GM12878 (cell line): ENCODE data around the gene DNAJC18. TPM values are rescaled to one million over a fixed set of nuclear protein-coding genes. Genes with fewer than 3 reads are reported as not detected.

ENCODE experiments used
- ATAC-seq: fragments of 200-7000 bp; cut with Tn5 transposase; 3 replicates; pipeline ENCODE4 v1.9.1; 2020; ENCODE audit warnings: mild to moderate bottlenecking, moderate library complexity
- BruUV-seq: library from RNA; stranded (reverse); fragments of 400-500 nt; replicated peaks from 2 replicates; lab custom pipeline; 2021; lab: Mats Ljungman, UMichigan
- CTCF ChIA-PET: fragments of 300-600 bp; sonication (Branson Sonifier 250); formaldehyde crosslinking; extraction: SDS; loops from one replicate; lab custom pipeline; 2021; ENCODE audit warnings: inconsistent platforms; lab: Yijun Ruan, JAX
- POLR2A ChIA-PET: fragments of 350-600 bp; formaldehyde crosslinking; extraction: SDS; loops from one replicate; lab custom pipeline; 2021; ENCODE audit warnings: inconsistent platforms; lab: Charles Lee
- RAD21 ChIA-PET: fragments of 300-600 bp; sonication (Branson Sonifier 250); formaldehyde crosslinking; loops from one replicate; lab custom pipeline; 2023; ENCODE audit warnings: antibody characterized with exemption; ENCODE audit not compliant: unreplicated experiment; lab: Charles Lee
- SMC1A ChIA-PET: fragments of 300-600 bp; sonication (Branson Sonifier 250); formaldehyde crosslinking; loops from one replicate; lab custom pipeline; 2023; ENCODE audit not compliant: unreplicated experiment, uncharacterized antibody; lab: Charles Lee
- DNase-seq: peaks from one replicate; pipeline ENCODE4 v3.0.0-alpha.2; 2011; ENCODE audit warnings: low read depth, low spot score
- FAIRE-seq: peaks from 3 replicates; lab custom pipeline; 2011; peaks lifted over from hg19 to GRCh38; lab: Jason Lieb, UNC
- H2AFZ ChIP-seq: 2 replicates; pipeline ENCODE4 v1.6.0; 2011; ENCODE audit warnings: low read depth, low read length, control low read depth; ENCODE audit not compliant: control insufficient read depth
- H3K27ac ChIP-seq: 2 replicates; pipeline ENCODE4 v1.5.1; 2011; ENCODE audit warnings: control low read depth; ENCODE audit not compliant: control insufficient read depth, insufficient read depth
- H3K27me3 ChIP-seq, 2 experiments: replicated peaks in 1 of 2; 2 replicates each; pipeline versions ENCODE4 v1.6.0 to v1.6.1; 2011; ENCODE audit warnings: low read length in 1 of 2; ENCODE audit not compliant: control insufficient read depth in 2 of 2, insufficient read depth in 2 of 2
- H3K36me3 ChIP-seq, 2 experiments: 2 replicates each; pipeline ENCODE4 v1.5.1; 2011; ENCODE audit warnings: low read length in 1 of 2; ENCODE audit not compliant: control insufficient read depth in 2 of 2, insufficient read depth in 2 of 2
- H3K4me1 ChIP-seq: 2 replicates; pipeline ENCODE4 v1.6.1; 2011; ENCODE audit warnings: mild to moderate bottlenecking, low read length, moderate library complexity, mixed read lengths; ENCODE audit not compliant: control insufficient read depth, insufficient read depth
- H3K4me2 ChIP-seq: 2 replicates; pipeline ENCODE4 v1.6.0; 2011; ENCODE audit warnings: control low read depth; ENCODE audit not compliant: control insufficient read depth, insufficient read depth
- H3K4me3 ChIP-seq: fragments of 200-600 bp; sonication (generic); 2 replicates; pipeline ENCODE4 v1.5.1; 2016
- H3K79me2 ChIP-seq: 2 replicates; pipeline ENCODE4 v1.6.0; 2011; ENCODE audit warnings: low read length; ENCODE audit not compliant: control insufficient read depth, insufficient read depth
- H3K9ac ChIP-seq: 2 replicates; pipeline ENCODE4 v1.8.0; 2011; ENCODE audit warnings: low read length, control low read depth, mixed read lengths; ENCODE audit not compliant: control insufficient read depth, insufficient read depth
- H3K9me3 ChIP-seq: replicated peaks from 3 replicates; pipeline ENCODE4 v1.5.1; 2011; ENCODE audit warnings: mild to moderate bottlenecking, low read length; ENCODE audit not compliant: control insufficient read depth, insufficient read depth
- H4K20me1 ChIP-seq: 2 replicates; pipeline ENCODE4 v1.6.0; 2011; ENCODE audit not compliant: control insufficient read depth, insufficient read depth
- ATF3 ChIP-seq: IDR thresholded peaks from 2 replicates; pipeline ENCODE4 v1.6.1; 2011; ENCODE audit warnings: low read depth, mild to moderate bottlenecking, low read length, moderate library complexity, borderline replicate concordance; ENCODE audit errors: extremely low read depth
- HDAC6 ChIP-seq: fragments of 200-600 bp; sonication (generic); IDR thresholded peaks from one replicate; pipeline ENCODE4 v1.8.0; 2017; ENCODE audit warnings: antibody characterized with exemption; ENCODE audit not compliant: unreplicated experiment
- IRF3 ChIP-seq: fragments of 450-650 bp; IDR thresholded peaks from 2 replicates; pipeline ENCODE4 v1.6.1; 2014; ENCODE audit warnings: mild to moderate bottlenecking
- JUNB ChIP-seq: IDR thresholded peaks from 2 replicates; pipeline ENCODE4 v1.6.1; 2016; ENCODE audit warnings: antibody characterized with exemption, mild to moderate bottlenecking
- MTA2 ChIP-seq: fragments of 450-650 bp; IDR thresholded peaks from 2 replicates; pipeline ENCODE4 v1.6.1; 2016; ENCODE audit warnings: low read depth, mild to moderate bottlenecking, moderate library complexity
- NFYB ChIP-seq: IDR thresholded peaks from 2 replicates; pipeline ENCODE4 v1.6.1; 2011; ENCODE audit warnings: low read depth, mild to moderate bottlenecking, low read length, improper control_type of control experiment, moderate library complexity; ENCODE audit not compliant: insufficient read depth
- NR2C2 ChIP-seq: IDR thresholded peaks from 2 replicates; pipeline ENCODE4 v1.6.1; 2011; ENCODE audit warnings: borderline replicate concordance, low read depth; ENCODE audit not compliant: control insufficient read depth, insufficient read length
- NRF1 ChIP-seq: conservative IDR thresholded peaks from 2 replicates; pipeline ENCODE4 v1.6.1; 2011; ENCODE audit warnings: mild to moderate bottlenecking, low read depth, low read length, improper control_type of control experiment
- RCOR1 ChIP-seq: conservative IDR thresholded peaks from 2 replicates; pipeline ENCODE4 v1.6.1; 2012; ENCODE audit warnings: low read depth, low read length, improper control_type of control experiment
- ZNF622 ChIP-seq: fragments of 450-650 bp; IDR thresholded peaks from 2 replicates; pipeline ENCODE4 v1.6.1; 2017; ENCODE audit warnings: mild to moderate bottlenecking, inconsistent platforms
- WGBS: methylation state at CpG from one replicate; pipeline ENCODE4 v1.1.6; 2016; ENCODE audit warnings: low lambda C conversion rate; ENCODE audit not compliant: insufficient replicate concordance, insufficient coverage; ENCODE audit errors: missing lambda C conversion rate; 5-methylcytosine and 5-hydroxymethylcytosine counted together
- in situ Hi-C: fragments of 300-500 bp; cut with MboI; formaldehyde crosslinking; loops from 9 replicates; pipeline ENCODE4 v1.14.3; 2018; ENCODE audit warnings: mixed read lengths
- intact Hi-C: fragments of 100-400 bp; cut with micrococcal nuclease; formaldehyde crosslinking; loops from one replicate; pipeline ENCODE4 v1.14.2; 2022; ENCODE audit not compliant: unreplicated experiment
- polyA plus RNA-seq, 11 experiments: library from polyadenylated mRNA; depleted of rRNA in 4 of 11; unstranded in 6 of 11; stranded (reverse) in 5 of 11; fragments of >200 nt; fragmentation: Nextera tagmentation in 4 of 11; fragmentation: Illumina TruSeq in 1 of 11; extraction: Ambion mirVana in 4 of 11; extraction: Trizol in 1 of 11; gene quantifications; 1 replicate in 1 of 11; 2 replicates in 10 of 11; pipeline versions ENCODE4 v1.2.1 to v1.2.3, GENCODE V29; 2011 to 2016; ENCODE audit warnings: inconsistent platforms in 2 of 11, missing spikeins in 2 of 11, low read depth in 1 of 11
- total RNA-seq, 4 experiments: library from RNA; depleted of rRNA in 3 of 4; stranded (reverse); fragments of >200 nt in 3 of 4; fragmentation: Illumina TruSeq in 1 of 4; extraction: Trizol in 1 of 4; gene quantifications; 2 replicates each; pipeline versions ENCODE4 v1.2.1 to v1.2.3, GENCODE V29; 2013 to 2021
- TF ChIP-seq, protein P1 (sequence below): fragments of 150-350 bp; IDR thresholded peaks from 2 replicates; pipeline ENCODE4 v1.6.1; 2016; ENCODE audit warnings: low read depth, low read length
- TF ChIP-seq, protein P2 (sequence below): fragments of 450-650 bp; IDR thresholded peaks from 2 replicates; pipeline ENCODE4 v1.6.1; 2017; ENCODE audit warnings: mild to moderate bottlenecking
- TF ChIP-seq, protein P3 (sequence below): IDR thresholded peaks from 2 replicates; pipeline ENCODE4 v1.6.1; 2011; ENCODE audit warnings: mild to moderate bottlenecking, low read depth, low read length, moderate library complexity; ENCODE audit not compliant: insufficient replicate concordance

The DNAJC18 gene
- total and polyA plus RNA-seq, 10 of the 15 experiments (the other 5 are each of a cell fraction or from before 2014, with no cell fraction given) = 6.4 to 26.7 (median 17.7) TPM

DNA sequence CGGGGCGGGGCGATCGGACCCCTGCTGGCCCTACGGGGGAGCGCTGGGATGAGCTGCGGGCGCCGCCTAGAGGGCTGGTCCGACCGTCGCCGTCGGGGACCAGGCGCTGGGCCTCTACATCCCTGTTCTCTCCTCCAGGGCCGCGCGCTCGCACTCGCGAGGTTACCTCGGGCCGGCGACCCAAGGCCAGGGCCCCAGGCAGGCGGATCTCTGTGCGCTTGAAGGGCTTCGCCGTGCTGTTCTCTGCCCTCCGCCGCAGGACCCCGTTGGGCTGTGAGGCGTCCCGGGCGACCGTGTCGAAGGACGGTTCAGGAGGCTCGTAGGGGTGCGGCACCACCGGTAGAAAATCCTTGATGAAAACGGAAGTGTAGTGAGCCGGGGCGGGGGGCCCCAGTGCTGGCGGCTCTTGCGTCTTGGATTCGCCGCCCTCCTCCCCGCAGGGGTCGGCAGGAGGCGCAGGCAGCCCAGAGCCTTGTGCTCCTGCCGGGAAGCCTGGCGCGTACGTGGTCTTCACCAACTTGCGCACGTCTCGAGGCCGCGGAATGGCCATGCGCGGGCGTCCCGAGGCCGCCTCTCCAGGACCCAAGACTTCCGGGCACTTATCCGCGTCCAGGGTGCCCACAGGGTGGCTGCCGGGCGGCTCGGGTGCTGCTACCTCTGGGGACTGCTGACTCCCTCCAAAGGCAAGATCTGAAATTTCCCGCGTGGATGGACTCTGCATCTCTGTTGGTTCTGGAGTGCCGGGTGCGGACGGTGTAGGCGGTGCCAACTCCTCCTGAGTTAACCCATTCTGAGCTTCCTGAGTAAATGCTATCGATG is 46.4 kb downstream of the DNAJC18 start:
- FAIRE-seq (peak; percentile 52), DNase-seq (no peak), ATAC-seq (peak; percentile 69)
- H3K4me3 ChIP-seq = peak overlapping the region; percentile 87
- peaks cover 49% of the 10 kb centered on the region for H3K4me1 ChIP-seq
- in situ Hi-C loops (no loop called here), intact Hi-C loops (loop anchor here (2.0 to 5.0 kb wide), 4 partner anchors 52 to 141 kb away; partner anchors contain the start of genes MATR3 and PAIP2)
- H3K27me3 ChIP-seq = no peaks in the 10 kb centered on the region
- WGBS = under 1% methylated on average over 77 of the region's 77 CpGs
- POLR2A ChIA-PET = interaction anchor here (1.0 to 5.3 kb wide), 3 partner anchors 11 to 120 kb away, joined by 3 to 61 read pairs (median 3); partner anchors contain the start of genes MATR3 and SPATA24
- SMC1A ChIA-PET = interaction anchor here (0.8 to 3.9 kb wide), 4 partner anchors 8 to 121 kb away, joined by 3 to 15 read pairs (median 8); no protein-coding TSS in a partner anchor
- H3K27ac ChIP-seq = peak overlapping the region; percentile 90
- peak overlapping the region; percentile 97 for H3K9ac ChIP-seq
- peaks cover 78% of the 10 kb centered on the region for H3K79me2 ChIP-seq
- TSS peak; percentile 44 for BruUV-seq
- H3K4me2 ChIP-seq = peak overlapping the region; percentile 73
- CTCF ChIA-PET = interaction anchor here (1.0 to 4.4 kb wide), 7 partner anchors 11 to 142 kb away, joined by 3 to 35 read pairs (median 8); partner anchors contain the start of genes PAIP2 and SPATA24
- H4K20me1 ChIP-seq = no peaks in the 10 kb centered on the region
- peak overlapping the region; percentile 86 for H2AFZ ChIP-seq
- peaks cover 0 to 7% of the 10 kb centered on the region in 2 experiments; a peak in 1 of 4 replicates for H3K36me3 ChIP-seq
- no peaks in the 10 kb centered on the region for H3K9me3 ChIP-seq
- RAD21 ChIA-PET = interaction anchor here (1.0 to 4.4 kb wide), 7 partner anchors 28 to 142 kb away, joined by 3 to 25 read pairs (median 6); partner anchors contain the start of gene MATR3
- no peak for TF ChIP-seq RCOR1
- no peak for TF ChIP-seq JUNB
- 0 out of 2 replicates have a peak, but pooled peaks have one; percentile 29 for TF ChIP-seq NRF1
- no peak for TF ChIP-seq HDAC6
- TF ChIP-seq ZNF622 = no peak
- no peak for TF ChIP-seq NFYB
- no peak for TF ChIP-seq ATF3
- TF ChIP-seq, protein P1, sequence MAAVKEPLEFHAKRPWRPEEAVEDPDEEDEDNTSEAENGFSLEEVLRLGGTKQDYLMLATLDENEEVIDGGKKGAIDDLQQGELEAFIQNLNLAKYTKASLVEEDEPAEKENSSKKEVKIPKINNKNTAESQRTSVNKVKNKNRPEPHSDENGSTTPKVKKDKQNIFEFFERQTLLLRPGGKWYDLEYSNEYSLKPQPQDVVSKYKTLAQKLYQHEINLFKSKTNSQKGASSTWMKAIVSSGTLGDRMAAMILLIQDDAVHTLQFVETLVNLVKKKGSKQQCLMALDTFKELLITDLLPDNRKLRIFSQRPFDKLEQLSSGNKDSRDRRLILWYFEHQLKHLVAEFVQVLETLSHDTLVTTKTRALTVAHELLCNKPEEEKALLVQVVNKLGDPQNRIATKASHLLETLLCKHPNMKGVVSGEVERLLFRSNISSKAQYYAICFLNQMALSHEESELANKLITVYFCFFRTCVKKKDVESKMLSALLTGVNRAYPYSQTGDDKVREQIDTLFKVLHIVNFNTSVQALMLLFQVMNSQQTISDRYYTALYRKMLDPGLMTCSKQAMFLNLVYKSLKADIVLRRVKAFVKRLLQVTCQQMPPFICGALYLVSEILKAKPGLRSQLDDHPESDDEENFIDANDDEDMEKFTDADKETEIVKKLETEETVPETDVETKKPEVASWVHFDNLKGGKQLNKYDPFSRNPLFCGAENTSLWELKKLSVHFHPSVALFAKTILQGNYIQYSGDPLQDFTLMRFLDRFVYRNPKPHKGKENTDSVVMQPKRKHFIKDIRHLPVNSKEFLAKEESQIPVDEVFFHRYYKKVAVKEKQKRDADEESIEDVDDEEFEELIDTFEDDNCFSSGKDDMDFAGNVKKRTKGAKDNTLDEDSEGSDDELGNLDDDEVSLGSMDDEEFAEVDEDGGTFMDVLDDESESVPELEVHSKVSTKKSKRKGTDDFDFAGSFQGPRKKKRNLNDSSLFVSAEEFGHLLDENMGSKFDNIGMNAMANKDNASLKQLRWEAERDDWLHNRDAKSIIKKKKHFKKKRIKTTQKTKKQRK = no peak
- no peak for TF ChIP-seq NR2C2
- TF ChIP-seq, protein P2, sequence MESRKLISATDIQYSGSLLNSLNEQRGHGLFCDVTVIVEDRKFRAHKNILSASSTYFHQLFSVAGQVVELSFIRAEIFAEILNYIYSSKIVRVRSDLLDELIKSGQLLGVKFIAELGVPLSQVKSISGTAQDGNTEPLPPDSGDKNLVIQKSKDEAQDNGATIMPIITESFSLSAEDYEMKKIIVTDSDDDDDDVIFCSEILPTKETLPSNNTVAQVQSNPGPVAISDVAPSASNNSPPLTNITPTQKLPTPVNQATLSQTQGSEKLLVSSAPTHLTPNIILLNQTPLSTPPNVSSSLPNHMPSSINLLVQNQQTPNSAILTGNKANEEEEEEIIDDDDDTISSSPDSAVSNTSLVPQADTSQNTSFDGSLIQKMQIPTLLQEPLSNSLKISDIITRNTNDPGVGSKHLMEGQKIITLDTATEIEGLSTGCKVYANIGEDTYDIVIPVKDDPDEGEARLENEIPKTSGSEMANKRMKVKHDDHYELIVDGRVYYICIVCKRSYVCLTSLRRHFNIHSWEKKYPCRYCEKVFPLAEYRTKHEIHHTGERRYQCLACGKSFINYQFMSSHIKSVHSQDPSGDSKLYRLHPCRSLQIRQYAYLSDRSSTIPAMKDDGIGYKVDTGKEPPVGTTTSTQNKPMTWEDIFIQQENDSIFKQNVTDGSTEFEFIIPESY = no peak
- TF ChIP-seq, protein P3, sequence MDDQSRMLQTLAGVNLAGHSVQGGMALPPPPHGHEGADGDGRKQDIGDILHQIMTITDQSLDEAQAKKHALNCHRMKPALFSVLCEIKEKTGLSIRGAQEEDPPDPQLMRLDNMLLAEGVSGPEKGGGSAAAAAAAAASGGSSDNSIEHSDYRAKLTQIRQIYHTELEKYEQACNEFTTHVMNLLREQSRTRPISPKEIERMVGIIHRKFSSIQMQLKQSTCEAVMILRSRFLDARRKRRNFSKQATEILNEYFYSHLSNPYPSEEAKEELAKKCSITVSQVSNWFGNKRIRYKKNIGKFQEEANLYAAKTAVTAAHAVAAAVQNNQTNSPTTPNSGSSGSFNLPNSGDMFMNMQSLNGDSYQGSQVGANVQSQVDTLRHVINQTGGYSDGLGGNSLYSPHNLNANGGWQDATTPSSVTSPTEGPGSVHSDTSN = no peak
- TF ChIP-seq MTA2 = no peak; the same call in 1 of the 2 replicates
- TF ChIP-seq IRF3 = no peak
